H1 (cell line): ENCODE results near the gene CD164. TPM values are rescaled to one million over a fixed set of nuclear protein-coding genes. Genes with fewer than 3 reads are reported as not detected.

ENCODE experiments used
- ASH2L ChIP-seq: fragments of 200-600, 300-600 bp; sonication (generic); IDR thresholded peaks from one replicate; pipeline ENCODE4 v1.7.1; 2017; ENCODE audit warnings: low read length
- CHD2 ChIP-seq: IDR thresholded peaks from 2 replicates; pipeline ENCODE4 v1.6.1; 2012; ENCODE audit warnings: low read length, improper control_type of control experiment
- RAD21 ChIP-seq, 2 experiments: IDR thresholded peaks in 1 of 2; conservative IDR thresholded peaks in 1 of 2; 2 replicates each; pipeline ENCODE4 v1.6.1; 2011; ENCODE audit warnings: low read depth in 2 of 2, low read length in 2 of 2, improper control_type of control experiment in 1 of 2, inconsistent platforms in 1 of 2, mild to moderate bottlenecking in 1 of 2, moderate library complexity in 1 of 2
- SUZ12 ChIP-seq: fragments of 200-600 bp; sonication (generic); IDR thresholded peaks from 2 replicates; pipeline ENCODE4 v1.6.1; 2012; ENCODE audit warnings: mild to moderate bottlenecking, inconsistent platforms, low read length, moderate library complexity, mixed read lengths
- polyA plus RNA-seq, 7 experiments: library from polyadenylated mRNA; depleted of rRNA in 3 of 7; stranded (reverse) in 5 of 7; unstranded in 2 of 7; fragments of >200 nt in 5 of 7; fragments of 200-250 nt in 2 of 7; gene quantifications; 1 replicate in 5 of 7; 2 replicates in 1 of 7; 4 replicates in 1 of 7; pipeline versions ENCODE4 v1.2.1 to v1.2.3, GENCODE V29; 2011 to 2013; ENCODE audit warnings: missing spikeins in 2 of 7, mixed read lengths in 2 of 7
- total RNA-seq: library from RNA; stranded (reverse); fragmentation: NEBNext Ultra II Directional; extraction: Animal tissue kit (Norgen Biotek cat#: 25700); gene quantifications from 2 replicates; pipeline ENCODE4 v1.2.1, GENCODE V29; 2021

The CD164 gene
- total and polyA plus RNA-seq, 2 of the 8 experiments (the other 6 are each of a cell fraction or from before 2014, with no cell fraction given) = 69.3 to 94.3 TPM

DNA sequence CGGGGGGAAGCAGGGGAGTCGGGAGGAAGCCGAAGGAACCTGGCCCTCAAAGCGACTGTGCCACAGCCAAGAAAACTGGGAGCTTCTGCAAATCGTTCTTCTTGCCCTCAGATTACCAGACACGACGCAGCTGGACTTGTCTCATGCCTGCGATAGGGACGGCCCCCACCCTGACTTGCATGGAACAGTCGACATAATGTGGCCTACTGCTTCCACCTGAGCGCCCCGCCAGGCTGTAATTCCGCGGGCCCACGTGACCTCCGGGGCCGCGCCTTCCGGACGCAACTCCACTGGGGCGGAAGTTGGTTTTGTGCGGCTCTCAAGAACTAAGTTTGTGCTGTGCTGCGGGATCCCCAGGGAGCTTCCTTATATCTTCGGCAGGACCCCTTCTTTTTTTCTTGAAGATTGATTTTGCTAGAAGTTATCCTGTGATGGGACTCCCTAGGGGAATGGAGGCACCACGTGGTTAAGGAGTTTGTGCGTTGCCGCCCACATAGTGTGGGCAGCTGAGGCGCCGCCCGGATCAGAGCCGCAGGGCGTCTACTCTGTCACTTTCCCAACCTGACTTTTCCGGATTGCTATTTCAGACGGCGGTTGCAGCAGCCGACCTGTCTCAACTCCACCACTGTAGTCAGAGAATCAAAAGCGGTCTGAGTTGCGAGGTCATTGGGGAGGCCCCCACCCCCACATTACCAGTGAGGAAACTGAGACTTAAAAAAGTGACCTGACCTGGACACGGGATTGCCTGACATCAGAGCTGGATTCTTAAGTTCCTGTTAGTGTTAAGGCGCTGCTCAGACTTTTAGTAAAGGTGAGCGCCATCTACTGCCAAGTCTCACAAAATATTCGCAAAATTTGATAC is 540 bp upstream of the CD164 start (continued):
- TF ChIP-seq SUZ12 = no peak
- peak; percentile 52 to 58 for TF ChIP-seq RAD21 (IDR thresholded peaks at IDR 0.05 in 1 of 2, conservative IDR thresholded peaks at IDR 0.05 in 1 of 2; ENCODE audit: low read depth in 2 of 2, low read length in 2 of 2)
- TF ChIP-seq ASH2L = peak; percentile 78
- no peak for TF ChIP-seq CHD2
